ENCODE data around the gene SIGLEC15.

- TF ChIP-seq CTCF (IDR thresholded peaks at IDR 0.05; ENCODE audit: low read length) = no peak
- no peak for TF ChIP-seq EZH2 (optimal IDR thresholded peaks at IDR 0.05; ENCODE audit: low read depth, low read length)
Measured at GRCh38 chr18:45783097-45784075, 42.1 kb upstream of the SIGLEC15 start.
